ENCODE measurements around the gene HELLS.
"Not testable (repeated sequence)": the region's sequence is repeated elsewhere in the genome, so short reads cannot be mapped to it uniquely, and the experiment has no call there.

The HELLS gene

DNA sequence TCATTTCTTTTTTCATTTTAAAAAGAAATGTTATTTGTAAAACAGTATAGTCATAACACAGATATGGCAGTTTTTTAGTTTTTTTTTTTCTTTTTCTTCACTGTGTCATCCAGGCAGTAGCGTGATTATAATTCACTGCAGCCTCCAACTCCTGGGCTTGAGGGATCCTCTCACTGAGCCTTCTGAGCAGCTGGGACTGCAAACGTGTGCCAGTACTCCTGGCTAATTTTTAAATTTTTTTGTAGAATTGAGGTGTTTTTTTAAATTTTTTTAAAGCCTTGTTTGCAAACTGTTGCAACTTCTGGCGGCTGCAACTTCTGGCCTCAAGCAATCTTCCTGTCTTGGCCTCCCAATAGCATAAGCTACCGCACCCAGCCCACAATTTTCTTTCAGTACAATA lies 63.0 kb downstream of the HELLS start:
- DNase-seq: no peak

DNA sequence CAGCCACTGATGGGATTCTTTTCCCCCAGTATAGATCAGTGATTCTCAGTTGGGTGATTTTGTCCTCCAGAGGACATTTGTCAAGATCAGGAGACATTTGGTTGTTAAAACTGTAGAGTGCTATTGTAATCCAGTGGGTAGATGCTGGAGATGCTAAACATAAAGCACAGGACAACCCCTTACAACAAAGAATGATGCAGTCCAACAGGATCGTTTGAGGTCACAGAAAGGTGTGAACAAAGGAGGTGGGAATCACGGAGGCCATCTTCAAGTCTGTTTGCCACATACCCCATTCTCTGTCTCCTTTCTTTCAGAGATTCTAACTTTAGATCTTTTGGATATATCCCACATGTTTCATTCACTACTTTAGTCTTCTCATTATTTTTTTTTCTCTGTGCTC lies 69.0 kb downstream of the HELLS start:
- DNase-seq: no peak

DNA sequence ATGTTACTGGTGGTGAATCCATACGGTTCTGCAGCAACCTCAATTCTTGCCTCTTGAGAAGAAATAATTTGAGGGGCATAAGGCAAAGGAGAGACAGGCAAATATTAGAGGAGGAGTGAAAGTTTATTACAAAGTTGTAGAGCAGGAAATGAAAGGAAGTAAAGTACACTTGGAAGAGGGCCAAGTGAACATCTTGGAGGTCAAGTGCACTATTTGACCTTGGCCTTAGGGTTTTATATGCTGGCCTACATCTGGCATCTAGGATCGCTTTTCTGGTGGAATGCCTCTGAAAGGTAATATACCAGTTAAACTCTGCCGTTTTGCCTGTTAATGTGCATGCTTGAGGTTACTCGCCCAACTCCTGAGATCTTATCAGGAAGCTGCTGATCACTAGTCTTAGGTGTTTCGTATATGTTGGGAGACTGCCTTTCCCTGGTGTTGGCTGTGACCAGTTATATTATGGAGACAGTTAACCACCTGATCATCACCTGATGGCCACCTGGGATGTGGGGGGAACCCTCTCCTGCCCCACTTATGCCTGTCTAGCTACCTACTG lies 71.9 kb downstream of the HELLS start:
- DNase-seq: no peak

DNA sequence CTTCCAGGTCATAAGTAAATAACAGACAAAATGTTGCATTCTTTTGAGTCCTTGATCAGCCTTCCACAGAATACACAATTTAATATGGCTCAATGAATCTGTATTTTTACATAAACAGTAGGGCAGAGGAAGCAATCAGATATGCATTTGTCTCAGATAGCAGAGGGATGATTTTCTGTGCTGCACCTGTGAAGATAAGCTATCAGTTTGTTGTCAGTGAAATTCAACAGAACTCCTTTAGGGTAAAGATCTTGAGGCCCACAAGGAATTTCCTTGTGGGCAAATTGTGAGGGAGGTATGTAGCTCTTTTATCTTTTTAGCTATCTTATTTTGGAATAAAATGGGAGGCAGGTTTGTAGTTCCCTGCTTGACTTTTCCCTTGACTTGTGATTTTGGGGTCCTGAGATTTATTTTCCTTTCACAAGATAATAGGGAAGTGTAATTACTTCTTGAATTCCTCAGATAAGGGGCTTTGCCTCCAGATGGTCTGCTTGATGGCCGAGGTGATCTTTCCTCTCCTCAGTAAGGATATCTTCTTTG lies 77.1 kb downstream of the HELLS start:
- no peak for DNase-seq

DNA sequence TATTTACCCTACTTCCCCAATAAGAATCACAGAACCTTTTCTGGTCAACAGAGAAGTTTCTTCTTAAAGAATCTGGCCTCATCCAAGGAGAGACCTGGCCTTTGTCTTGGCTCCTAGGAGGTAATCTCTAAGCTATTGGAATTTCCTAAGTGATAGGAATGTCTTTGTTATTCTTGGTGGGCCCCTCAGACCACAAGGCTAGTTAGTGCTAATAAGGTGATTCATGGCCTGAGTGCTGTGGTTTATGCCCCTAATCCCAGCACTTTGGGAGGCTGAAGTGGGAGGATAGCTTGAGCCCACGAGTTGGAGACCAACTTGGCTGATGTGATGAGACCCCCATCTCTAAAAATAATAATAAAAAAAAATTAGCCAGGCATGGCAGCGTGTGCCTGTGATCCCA lies 78.0 kb downstream of the HELLS start:
- no peak for DNase-seq

DNA sequence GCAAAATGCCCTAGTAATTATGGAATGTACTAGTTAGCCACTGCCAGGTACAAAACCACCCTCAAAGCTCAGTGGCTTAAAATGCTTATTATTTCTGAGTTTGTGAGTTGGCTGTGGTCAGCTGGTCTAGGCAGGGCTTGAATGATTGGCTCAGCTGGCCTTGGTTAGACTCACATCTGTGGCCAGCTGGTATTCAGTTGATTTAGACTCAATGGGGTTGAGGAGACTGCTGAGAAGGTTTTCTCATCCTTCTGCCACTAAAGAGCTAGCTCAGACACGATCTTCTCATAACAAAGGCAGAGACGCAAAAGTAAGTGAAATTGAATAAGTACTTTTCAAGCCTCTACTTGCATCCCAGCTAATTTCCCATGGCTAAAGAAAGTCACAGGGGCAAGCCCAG lies 80.9 kb downstream of the HELLS start:
- no peak for DNase-seq

DNA sequence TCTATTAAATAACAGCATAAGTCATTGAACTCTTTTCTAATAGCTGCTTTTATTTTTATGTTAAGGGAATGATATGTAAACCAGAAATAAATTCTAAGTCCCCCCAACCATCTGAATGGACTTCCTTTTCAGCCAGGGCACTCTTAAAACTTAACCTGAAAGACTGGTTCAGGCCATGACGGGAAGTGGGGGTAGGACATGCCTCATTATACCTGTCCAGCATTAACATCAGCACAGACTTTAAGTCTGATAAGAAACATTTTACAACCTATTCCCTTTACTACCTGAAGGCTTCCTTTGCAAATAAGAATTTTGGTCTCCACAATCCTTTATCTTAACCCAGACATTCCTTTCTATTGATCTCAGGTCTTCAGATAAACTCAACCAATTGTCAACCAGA lies 81.9 kb downstream of the HELLS start:
- no peak for DNase-seq

DNA sequence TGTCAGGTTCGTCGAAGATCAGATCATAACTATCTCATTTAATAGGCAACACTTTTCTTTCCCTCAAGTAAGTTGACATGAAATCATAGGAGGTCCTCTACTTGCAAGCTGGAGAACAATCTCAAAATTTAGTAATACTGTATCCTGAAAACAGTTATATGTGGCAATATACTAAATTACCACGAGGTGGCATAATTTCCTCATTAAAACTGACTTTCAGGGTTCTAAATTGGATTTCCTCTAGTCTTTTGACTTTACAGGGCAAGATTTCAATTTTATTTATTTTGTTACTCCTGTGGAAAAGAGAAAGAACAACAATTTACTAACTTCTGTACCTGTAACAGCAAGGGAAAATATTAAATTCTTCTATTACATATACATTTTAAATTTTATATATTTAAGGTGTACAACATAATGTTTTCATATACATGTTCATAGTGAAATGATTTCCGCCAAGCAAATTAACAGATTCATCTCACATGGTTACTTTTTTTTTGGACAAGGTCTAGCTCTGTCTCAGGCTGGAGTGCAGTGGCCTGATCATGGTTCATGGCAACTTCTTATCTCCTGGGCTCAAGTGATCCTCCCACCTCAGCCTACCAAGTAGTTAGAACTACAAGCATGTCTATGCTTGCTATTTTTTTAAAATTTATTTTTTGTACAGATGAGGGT lies 84.6 kb downstream of the HELLS start:
- DNase-seq: no peak

DNA sequence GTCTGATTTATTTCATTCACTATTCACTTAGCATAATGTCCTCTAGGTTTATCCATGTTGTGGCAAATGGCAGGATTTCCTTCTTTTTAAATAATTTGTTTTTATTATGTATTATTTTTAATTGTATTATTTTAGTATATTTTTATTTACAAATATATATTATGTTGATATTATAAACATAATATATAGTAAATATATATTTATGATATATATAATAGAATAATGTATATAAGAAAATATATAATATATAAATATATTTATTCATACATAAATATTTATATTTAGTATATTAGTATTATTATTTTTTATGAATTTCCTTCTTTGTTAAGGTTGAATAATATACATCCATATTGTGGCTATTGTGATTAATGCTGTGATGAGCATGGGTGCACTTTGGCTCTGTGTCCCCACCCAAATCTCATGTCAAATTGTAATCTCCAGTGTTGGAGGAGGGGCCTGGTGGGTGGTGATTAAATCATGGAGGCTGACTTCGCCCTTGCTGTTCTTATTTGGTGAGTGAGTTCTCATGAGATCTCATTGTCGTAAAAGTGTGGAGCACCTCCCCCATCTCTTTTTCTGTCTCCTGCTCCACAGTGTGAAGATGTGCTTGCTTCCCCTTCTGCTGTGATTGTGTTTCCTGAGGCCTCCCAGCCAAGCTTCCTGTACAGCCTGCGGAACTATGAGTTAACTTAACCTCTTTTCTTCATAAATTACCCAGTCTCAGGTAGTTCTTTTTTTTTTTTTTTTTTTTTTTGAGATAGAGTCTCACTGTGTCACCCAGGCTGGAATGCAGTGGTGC lies 85.7 kb downstream of the HELLS start:
- no peak for DNase-seq

DNA sequence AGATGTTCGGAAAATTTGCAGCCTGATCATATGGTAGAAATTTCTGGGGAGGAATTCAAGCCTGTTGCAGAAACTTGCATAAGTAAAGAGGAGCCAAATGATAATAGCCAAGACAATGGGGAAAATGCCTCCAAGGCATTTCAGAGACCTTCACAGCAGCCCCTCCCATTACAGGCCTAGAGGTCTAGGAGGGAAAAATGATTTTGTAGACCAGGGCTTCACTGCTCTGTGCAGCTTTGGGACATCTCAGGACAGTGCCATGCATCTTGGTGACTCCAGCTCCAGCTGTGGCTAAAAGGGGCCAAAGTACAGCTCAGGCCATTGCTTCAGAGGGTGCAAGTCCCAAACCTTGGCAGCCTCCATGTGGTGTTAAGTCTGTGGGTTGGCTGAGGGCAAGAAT lies 87.4 kb downstream of the HELLS start:
- DNase-seq: no peak

DNA sequence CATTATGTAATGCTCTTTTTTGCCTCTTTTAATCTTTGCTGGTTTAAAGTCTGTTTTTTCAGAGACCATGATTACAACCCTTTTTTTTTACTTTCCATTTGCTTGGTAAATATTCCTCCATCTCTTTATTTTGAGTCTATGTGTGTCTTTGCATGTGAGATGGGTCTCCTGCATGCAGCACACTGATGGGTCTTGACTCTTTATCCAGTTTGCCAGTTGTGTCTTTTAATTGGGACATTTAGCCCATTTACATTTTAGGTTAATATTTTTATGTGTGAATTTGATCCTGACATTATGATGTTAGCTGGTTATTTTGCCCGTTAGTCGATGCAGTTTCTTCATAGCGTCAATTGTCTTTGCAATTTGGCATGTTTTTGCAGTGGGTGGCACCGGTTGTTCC lies 92.5 kb downstream of the HELLS start:
- not testable (repeated sequence) for DNase-seq

DNA sequence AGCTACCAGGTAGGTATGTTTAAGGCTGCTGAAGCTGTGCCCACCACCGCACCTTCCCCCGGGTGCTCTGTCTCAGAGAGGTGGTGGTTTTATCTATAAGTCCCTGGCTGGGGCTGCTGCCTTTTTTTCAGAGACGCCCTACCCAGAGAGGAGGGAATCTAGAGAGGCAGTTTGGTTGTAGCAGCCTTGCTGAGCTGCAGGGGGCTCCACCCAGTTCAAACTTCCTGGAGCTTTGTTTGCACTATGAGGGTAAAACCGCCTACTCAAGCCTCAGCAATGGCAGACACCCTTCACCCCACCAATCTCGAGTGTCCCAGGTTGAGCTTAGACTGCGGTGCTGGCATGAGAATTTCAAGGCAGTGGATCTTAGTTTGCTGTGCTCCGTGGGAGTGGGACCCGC lies 94.3 kb downstream of the HELLS start:
- no peak for DNase-seq

DNA sequence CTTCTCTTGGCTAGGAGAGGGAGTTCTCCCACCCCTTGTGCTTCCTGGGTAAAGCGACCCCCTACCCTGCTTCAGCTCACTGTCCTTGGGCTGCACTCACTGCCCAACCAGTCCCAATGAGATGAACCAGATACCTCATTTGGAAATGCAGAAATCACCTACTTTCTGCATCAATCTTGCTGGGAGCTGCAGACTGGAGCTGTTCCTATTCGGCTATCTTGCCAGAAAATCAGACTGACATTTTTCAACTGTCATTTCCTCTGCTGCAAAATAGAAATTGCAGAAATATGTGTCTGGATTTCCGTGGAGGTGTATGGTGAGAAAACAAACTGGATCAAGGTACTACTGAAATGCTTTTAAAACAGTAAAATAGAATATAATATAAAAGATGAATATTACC lies 95.0 kb downstream of the HELLS start:
- no peak for DNase-seq

DNA sequence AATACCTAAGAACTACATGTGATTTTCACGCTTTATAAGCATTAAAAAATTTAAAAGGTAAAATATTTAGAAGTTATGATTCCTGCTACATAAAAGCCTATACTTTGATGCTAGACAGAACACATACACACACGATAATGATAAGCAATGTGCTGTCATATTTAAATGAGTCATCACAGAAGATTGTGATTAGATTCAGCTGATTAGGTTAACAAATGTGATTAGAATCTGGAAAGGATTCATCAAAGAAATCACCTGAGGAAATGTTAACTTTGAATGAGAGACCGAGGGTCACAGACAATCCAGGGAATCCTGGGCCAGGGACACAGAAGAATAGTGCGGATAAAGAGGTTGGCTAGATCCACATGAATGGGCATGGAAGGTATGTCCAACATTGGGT lies 95.9 kb downstream of the HELLS start:
- DNase-seq: no peak

DNA sequence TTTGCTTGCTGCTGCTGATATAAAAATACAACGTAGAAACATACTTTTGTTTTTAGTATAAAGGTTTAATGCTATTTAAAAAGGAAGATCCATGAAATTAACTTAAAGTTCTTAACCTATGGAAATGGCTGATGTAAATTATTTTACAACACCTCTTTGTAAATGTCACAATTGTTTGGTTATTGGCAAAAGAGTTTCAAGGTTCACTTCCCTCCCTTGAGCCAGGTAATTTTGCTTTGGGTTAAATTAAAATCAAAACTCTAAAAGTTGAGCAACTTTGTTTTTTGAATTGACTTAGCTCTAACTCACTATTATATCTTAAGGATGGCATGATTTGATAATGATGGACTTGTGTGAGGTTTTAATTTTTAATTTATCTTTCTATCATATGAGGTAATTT lies 98.8 kb downstream of the HELLS start:
- DNase-seq: no peak

DNA sequence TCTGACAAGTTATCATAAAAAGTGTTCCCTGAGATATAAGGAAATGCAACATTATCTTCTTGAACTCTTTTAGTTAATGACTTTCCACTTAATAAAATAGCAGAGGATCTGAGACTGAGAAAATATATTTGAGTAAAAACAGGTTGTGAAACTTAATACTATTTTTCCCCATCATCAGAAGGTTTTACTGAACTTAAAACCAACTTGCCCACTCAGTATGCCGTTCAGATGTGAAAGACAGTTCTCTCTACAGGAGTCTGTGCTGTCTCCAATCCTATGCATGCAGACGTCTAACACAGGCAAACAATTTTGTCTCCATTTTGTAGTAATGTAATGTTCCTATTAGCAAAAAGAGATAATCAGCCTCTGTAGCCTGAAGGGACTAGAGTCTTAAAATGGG lies 99.7 kb downstream of the HELLS start:
- DNase-seq: no peak

All from NCI-H1417 treated with DMSO at 0.1 percent for 48 hours (cell line).